Esophagus squamous epithelium (tissue), 4 donors: Measurements from ENCODE around the gene CPNE5.

Source experiments
- CTCF ChIP-seq, 6 experiments: fragments of 450-650 bp in 4 of 6; fragments of 200-600 bp in 2 of 6; sonication (generic) in 2 of 6; IDR thresholded peaks; one replicate each; pipeline ENCODE4 v1.5.1; 2016 to 2019; ENCODE audit warnings: antibody characterized with exemption in 6 of 6, mild to moderate bottlenecking in 4 of 6, moderate library complexity in 4 of 6
- POLR2A ChIP-seq, 4 donors: fragments of 450-650 bp; IDR thresholded peaks; one replicate each; pipeline ENCODE4 v1.6.1; 2017; ENCODE audit warnings: antibody characterized with exemption in 4 of 4, mild to moderate bottlenecking in 4 of 4, moderate library complexity in 3 of 4

- no peak for TF ChIP-seq CTCF (IDR thresholded peaks at IDR 0.05)
- no peak for TF ChIP-seq POLR2A (IDR thresholded peaks at IDR 0.05)
These were observed 20.5 kb downstream of the CPNE5 start for GRCh38 chr6:36818756-36819155.
